Brain microvascular endothelial cell (primary cell): ENCODE measurements around the gene XXYLT1.

ENCODE experiments used
- DNase-seq: peaks from one replicate; pipeline ENCODE4 v3.0.0-alpha.2; 2020
- H3K27ac ChIP-seq: fragments of 250-450 bp; sonication (Bioruptor Pico); 2 replicates; pipeline ENCODE4 v1.5.1; 2020; ENCODE audit warnings: mild to moderate bottlenecking, moderate library complexity
- H3K27me3 ChIP-seq: fragments of 250-450 bp; sonication (Bioruptor Pico); replicated peaks from 2 replicates; pipeline ENCODE4 v1.5.1; 2020; ENCODE audit warnings: mild to moderate bottlenecking
- H3K36me3 ChIP-seq: fragments of 250-450 bp; sonication (Bioruptor Pico); replicated peaks from 2 replicates; pipeline ENCODE4 v1.5.1; 2020; ENCODE audit warnings: mild to moderate bottlenecking
- H3K4me3 ChIP-seq: 2 replicates; pipeline ENCODE4 v1.5.1; 2011; ENCODE audit warnings: low read depth, mild to moderate bottlenecking, control low read depth, low read length, moderate library complexity
- in situ Hi-C: cut with HindIII; loops from 2 replicates; pipeline ENCODE4 v1.10.0; 2017; ENCODE audit warnings: low sequenced_read_pairs, low pct_ligation_motif_present
- TF ChIP-seq, protein P1 (sequence below): IDR thresholded peaks from 2 replicates; pipeline ENCODE4 v1.5.1; 2011; ENCODE audit warnings: low read depth, mild to moderate bottlenecking, moderate library complexity, low read length, control low read depth, inconsistent platforms; ENCODE audit errors: missing control alignments

XXYLT1 gene

DNA sequence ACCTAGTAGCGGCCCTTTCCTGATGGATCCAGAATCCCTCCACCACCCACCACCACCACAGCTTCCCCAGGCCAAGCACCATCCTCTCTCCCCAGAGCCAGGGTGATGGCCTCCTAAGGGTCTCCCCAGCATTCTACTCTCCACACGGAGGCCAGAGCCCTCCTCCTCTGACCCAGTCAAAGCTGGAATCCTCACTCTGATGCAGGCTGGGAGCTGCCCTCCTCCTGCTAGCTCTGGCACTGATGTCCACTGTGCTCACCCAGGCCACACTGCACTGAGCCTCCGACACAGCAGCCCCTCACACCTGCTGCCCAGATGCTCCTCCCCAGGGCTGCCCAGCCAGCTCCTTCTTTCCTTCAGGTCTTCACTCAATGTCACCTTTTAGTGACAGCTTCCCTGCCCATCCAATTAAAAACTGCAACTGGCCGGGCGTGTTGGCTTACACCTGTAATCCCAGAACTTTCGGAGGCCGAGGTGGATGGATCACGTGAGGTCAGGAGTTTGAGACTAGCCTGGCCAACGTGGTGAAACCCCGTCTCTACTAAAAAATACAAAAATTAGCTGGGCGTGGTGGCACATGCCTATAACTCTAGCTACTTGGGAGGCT is 21.0 kb downstream of the XXYLT1 start:
- no peak overlapping the region for H3K4me3 ChIP-seq
- DNase-seq = no peak
- in situ Hi-C loops = no loop called here
- no peaks in the 10 kb centered on the region for H3K27me3 ChIP-seq
- TF ChIP-seq, protein P1, sequence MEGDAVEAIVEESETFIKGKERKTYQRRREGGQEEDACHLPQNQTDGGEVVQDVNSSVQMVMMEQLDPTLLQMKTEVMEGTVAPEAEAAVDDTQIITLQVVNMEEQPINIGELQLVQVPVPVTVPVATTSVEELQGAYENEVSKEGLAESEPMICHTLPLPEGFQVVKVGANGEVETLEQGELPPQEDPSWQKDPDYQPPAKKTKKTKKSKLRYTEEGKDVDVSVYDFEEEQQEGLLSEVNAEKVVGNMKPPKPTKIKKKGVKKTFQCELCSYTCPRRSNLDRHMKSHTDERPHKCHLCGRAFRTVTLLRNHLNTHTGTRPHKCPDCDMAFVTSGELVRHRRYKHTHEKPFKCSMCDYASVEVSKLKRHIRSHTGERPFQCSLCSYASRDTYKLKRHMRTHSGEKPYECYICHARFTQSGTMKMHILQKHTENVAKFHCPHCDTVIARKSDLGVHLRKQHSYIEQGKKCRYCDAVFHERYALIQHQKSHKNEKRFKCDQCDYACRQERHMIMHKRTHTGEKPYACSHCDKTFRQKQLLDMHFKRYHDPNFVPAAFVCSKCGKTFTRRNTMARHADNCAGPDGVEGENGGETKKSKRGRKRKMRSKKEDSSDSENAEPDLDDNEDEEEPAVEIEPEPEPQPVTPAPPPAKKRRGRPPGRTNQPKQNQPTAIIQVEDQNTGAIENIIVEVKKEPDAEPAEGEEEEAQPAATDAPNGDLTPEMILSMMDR = no peak
- H3K36me3 ChIP-seq = no peaks in the 10 kb centered on the region
- no peak overlapping the region for H3K27ac ChIP-seq

DNA sequence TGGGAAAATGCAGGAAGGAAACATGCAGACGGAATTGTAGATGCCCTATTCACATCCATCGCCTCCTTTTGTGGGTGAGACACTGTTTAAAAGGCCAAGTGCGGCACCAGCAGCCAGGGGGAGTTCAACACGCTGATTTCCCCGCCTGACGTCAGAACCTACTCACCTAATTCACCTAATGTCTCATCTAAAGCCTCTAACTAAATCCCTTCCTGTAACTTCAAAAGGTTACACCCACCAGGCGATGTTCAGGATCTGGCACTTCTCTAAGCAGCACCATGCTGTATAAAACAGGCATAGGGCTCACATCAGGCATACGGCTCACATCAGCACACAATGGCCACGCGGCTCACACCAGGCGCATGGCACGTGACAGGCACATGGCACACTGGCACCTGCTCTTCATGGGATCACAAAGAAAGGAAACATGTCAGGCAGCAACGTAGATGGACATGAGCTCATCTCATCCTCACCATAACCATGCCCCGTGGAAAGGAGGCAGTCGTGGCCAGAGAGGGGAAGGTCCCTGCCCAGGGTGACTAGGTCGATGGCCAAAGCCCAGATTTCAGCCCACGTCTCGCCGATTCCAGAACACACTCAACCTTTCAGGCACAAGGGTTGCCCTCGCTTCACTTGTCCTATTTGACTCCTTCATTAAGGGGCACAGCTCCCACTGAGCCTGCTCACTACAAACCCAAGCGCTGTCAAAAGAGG is 21.7 kb downstream of the XXYLT1 start:
- H3K27me3 ChIP-seq = no peaks in the 10 kb centered on the region
- DNase-seq = no peak
- no peaks in the 10 kb centered on the region for H3K36me3 ChIP-seq
- no peak overlapping the region for H3K4me3 ChIP-seq
- in situ Hi-C loops = no loop called here
- TF ChIP-seq, protein P1 = no peak
- no peak overlapping the region for H3K27ac ChIP-seq

DNA sequence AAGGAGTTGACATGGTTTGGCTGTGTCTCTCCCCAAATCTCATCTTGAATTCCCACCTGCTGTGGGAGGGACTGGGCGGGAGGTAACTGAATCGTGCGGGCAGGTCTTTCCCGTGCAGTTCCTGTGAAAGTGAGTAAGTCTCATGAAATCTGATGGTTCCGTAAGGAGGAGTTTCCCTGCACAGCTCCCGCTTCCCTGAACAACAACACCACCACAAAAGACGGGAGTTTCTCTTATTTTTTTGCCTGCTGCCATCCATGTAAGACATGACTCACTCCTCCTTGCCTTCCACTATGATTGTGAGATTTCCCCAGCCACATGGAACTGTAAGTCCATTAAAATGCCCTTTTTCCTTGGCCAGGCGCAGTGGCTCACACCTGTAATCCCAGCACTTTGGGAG is 22.7 kb downstream of the XXYLT1 start:
- no peak for DNase-seq
- H3K27me3 ChIP-seq = no peaks in the 10 kb centered on the region
- TF ChIP-seq, protein P1 = no peak
- no peaks in the 10 kb centered on the region for H3K36me3 ChIP-seq
- no peak overlapping the region for H3K4me3 ChIP-seq
- H3K27ac ChIP-seq = no peak overlapping the region
- in situ Hi-C loops = no loop called here

DNA sequence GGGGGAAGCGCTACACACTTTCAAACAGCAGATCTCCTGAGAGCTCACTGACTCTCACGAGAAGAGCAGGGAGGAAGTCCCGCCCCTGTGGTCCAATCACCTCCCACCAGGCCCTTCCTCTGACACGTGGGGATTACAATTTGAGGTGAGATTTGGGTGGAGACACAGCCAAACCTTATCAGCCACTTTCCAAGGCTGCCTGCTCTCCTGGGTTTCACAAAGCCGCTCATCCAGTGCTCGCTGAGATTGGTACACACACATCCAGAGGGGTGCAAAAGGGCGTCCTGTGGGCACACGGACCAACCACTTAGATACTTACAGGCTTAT is 23.1 kb downstream of the XXYLT1 start:
- in situ Hi-C loops = no loop called here
- Histone ChIP-seq H3K4me3 (no peak overlapping the region), H3K27me3 (no peaks in the 10 kb centered on the region), H3K27ac (no peak overlapping the region), H3K36me3 (no peaks in the 10 kb centered on the region)
- TF ChIP-seq, protein P1 = no peak
- DNase-seq = no peak

DNA sequence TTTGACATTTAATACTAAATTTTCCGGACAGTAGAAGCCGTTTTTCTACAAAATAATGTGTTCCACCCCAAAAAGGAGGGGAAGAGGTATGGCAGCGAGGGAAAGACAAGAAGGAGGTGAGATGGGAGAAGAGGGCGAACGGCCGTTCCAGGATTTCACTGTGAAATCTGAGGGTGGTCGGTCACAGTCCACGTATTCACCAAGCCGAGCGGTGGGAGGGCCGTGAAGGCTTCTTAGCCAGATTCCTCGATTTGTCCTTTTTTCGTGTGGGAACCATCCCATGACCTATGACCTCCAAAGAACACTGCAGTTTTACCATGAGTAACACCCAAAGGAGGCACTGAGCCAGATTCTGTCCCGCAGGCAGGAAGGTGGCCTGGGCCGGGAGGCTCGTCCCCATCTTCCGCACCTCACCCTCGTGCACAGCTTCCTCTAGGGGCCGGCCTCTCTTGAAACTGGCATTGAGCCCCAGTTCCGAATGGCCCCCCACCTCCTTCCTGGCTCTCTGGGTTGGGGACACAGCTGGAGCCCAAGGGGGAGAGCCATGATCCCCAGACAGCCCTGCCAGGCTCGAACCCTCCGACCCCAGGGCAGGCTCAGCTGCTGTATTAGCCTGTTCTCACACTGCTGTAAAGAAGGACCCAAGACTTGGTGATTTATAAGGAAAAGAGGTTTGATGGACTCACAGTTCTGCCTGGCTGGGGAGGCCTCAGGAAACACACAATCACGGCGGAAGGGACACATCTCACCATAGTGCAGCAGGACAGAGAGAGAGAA is 23.7 kb downstream of the XXYLT1 start:
- DNase-seq = no peak
- Histone ChIP-seq H3K27ac (no peak overlapping the region), H3K27me3 (no peaks in the 10 kb centered on the region), H3K4me3 (no peak overlapping the region), H3K36me3 (no peaks in the 10 kb centered on the region)
- TF ChIP-seq, protein P1 = no peak
- in situ Hi-C loops = no loop called here
